Raji (cell line): ENCODE results near the gene BEX1.

Experiments used
- POLR2A ChIP-seq: IDR thresholded peaks from 2 replicates; pipeline ENCODE4 v1.6.1; 2011; ENCODE audit warnings: low read depth, low read length, control low read depth; ENCODE audit not compliant: insufficient read depth

The BEX1 gene

DNA sequence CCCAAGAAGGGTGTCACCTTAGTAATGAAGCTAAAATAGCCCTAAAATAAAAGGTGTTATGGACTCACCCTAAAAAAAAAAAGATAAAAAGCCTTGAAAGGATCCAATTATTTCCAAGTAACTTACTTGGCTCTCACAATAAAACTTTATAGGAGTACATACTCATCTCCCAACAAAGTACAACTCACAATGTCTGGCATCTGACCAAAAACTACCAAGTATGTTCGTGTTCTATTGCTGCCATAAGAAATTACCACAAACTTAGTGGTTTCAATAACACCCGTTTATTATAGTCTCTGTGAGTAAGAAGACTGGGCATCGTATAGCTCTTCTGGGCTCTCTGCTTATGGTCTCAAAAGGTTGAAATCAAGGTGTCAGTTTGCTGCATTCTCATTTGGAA, 51.0 kb downstream of the BEX1 start:
- TF ChIP-seq POLR2A, result no peak
